Measurements from ENCODE around the gene CBARP.

CBARP gene

DNA sequence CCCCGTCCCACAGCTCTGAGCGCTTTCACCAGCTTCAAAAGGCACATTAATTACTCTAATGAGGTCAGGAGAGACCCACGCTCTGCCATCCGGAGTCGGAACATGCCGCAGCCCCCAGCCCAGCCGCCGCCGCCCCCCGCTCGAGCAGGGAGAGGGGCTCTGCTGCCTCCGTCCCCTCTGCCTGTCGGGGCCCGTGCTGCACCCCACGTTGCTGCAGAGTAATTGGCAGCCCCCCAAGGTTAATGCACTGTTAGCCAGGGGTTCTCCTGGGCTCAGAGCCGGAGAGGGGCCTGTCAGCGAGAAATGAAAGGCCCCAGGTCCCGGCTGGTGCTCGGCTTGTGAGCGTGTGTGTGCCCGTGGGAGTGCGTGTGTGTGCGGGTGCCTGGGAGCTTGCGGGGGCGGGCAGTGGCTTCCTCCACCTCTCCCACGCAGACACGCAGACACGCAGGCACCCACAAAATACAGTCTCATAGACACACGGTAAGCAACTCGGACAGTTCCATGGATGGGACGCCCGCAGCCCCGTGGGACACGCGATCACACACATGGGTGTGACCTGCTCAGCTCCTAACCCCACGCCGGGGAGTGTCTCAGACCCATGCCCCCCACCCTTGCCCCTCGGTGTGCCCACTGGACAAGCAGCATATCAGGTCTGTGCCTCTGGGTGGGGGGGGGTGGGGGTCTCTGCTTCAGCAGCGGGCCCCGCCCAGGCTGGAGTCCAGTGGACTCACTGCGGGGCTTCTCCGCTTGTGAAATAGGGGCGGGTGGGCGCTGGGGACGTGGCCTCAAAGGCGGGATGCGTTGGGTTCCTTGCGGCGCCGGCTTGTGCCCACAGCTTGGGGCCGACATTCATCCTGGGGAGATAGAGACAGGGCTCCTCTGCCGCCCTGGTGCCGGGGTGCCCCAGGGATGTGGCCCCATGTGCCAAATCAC is 43.1 kb upstream of the CBARP start:
- Histone ChIP-seq H3K27me3 (ENCODE audit: control insufficient read depth, insufficient read depth, low read length) (peaks cover 14% of the 10 kb centered on the region), H3K36me3 (ENCODE audit: control insufficient read depth, insufficient read depth, low read length) (peaks cover 4% of the 10 kb centered on the region), H3K9ac (ENCODE audit: low read length) (no peak overlapping the region), H3K4me1 (ENCODE audit: control insufficient read depth, insufficient read depth, low read length) (peaks cover 50% of the 10 kb centered on the region), H3K9me3 (ENCODE audit: control insufficient read depth, low read length) (no peaks in the 10 kb centered on the region), H3K4me3 (ENCODE audit: low read length) (no peak overlapping the region)

DNA sequence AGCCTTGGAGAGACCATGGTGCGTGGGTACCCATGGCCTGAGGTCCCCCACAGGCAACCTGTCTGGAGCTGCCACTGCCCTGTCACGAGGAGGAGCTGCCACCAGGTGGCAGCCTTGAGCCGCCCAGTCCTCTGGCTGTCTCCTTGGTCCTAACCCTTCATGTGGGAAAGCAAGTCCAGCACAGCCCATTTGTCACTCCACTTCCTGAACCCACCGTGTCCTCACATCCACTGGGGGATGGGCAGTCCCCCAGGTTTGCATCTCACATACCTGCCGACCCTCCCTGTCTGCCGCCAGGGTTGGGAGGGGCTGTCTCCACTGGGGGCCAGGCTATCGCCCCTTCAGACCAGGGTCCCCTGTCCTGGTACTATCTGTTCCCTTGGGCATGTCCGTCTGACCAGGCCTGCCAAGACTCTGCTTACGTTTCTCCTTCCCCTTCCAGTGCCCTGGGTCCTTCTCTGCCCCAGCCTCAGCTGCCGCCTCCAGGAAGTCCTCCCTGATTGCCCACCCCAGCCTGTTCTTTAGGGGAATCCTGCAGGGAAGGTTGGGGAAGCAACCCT is 42.1 kb upstream of the CBARP start:
- Histone ChIP-seq H3K9ac (ENCODE audit: low read length) (no peak overlapping the region), H3K4me1 (ENCODE audit: control insufficient read depth, insufficient read depth, low read length) (peaks cover 48% of the 10 kb centered on the region), H3K9me3 (ENCODE audit: control insufficient read depth, low read length) (no peaks in the 10 kb centered on the region), H3K36me3 (ENCODE audit: control insufficient read depth, insufficient read depth, low read length) (peaks cover 4% of the 10 kb centered on the region), H3K4me3 (ENCODE audit: low read length) (no peak overlapping the region), H3K27me3 (ENCODE audit: control insufficient read depth, insufficient read depth, low read length) (peaks cover 7% of the 10 kb centered on the region)

DNA sequence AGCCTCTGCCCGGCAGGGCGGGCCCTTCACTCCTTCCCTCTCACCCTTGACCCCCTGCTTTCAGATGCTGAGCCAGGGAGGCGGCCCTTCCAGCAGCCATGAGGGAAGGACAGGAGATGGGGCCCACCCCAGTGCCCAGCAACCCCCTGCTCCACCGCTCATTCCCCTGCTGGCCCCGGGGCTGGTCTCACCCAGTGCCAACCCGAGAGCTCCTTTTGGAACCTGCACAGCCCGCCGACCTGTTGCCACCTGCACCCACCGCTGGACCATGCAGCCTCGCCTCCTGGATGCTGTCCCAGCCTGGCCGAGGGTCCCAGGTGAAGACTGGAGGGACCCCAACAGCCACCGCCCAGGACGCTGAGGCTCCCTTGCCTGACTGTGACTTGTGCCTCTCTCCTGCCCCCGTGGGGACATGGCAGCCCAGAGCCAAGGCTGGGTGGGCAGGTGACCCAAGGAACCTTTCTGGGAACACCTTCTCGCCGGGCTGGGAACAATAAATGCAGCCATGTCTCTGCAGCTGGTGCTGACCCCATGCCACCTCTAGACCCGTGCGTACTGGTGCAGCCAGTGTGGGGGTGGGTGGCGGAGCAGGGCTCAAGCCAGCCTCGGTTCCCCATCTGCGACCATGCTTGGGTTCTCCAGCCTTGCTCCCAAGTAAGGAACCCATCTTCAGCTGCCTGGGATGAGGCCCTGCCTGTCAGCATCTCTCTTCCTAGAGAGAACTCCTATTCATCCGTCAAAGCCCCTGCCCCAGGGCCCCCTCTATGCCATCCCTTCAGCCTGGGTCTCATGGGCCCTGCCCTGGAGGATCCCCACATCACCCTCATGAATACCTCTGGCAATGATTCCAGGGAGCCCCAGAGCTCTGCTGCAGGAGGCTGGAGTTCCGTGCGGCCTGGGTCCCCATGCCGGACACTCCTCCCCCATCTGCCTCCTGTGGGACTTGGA is 41.2 kb upstream of the CBARP start:
- Histone ChIP-seq H3K36me3 (ENCODE audit: control insufficient read depth, insufficient read depth, low read length) (peaks cover 12% of the 10 kb centered on the region), H3K9me3 (ENCODE audit: control insufficient read depth, low read length) (no peaks in the 10 kb centered on the region), H3K9ac (ENCODE audit: low read length) (no peak overlapping the region)

GRCh38 chr19:1278074-1278473 is 40.3 kb upstream of the CBARP start:
- H3K27me3 ChIP-seq (ENCODE audit: control insufficient read depth, insufficient read depth, low read length) = no peaks in the 10 kb centered on the region
- H3K4me3 ChIP-seq (ENCODE audit: low read length) = no peak overlapping the region
- H3K4me1 ChIP-seq (ENCODE audit: control insufficient read depth, insufficient read depth, low read length) = peaks cover 47% of the 10 kb centered on the region
- no peak overlapping the region for H3K9ac ChIP-seq (ENCODE audit: low read length)
- H3K9me3 ChIP-seq (ENCODE audit: control insufficient read depth, low read length) = no peaks in the 10 kb centered on the region
- peaks cover 21% of the 10 kb centered on the region for H3K36me3 ChIP-seq (ENCODE audit: control insufficient read depth, insufficient read depth, low read length)

More for the DNA sequence above, 41.2 kb upstream of the CBARP start:
- Histone ChIP-seq H3K4me3 (ENCODE audit: low read length) (no peak overlapping the region), H3K27me3 (ENCODE audit: control insufficient read depth, insufficient read depth, low read length) (no peaks in the 10 kb centered on the region), H3K4me1 (ENCODE audit: control insufficient read depth, insufficient read depth, low read length) (peaks cover 48% of the 10 kb centered on the region)

- Histone ChIP-seq H3K36me3 (ENCODE audit: control insufficient read depth, insufficient read depth, low read length) (peaks cover 31% of the 10 kb centered on the region), H3K4me1 (ENCODE audit: control insufficient read depth, insufficient read depth, low read length) (peaks cover 53% of the 10 kb centered on the region), H3K4me3 (ENCODE audit: low read length) (no peak overlapping the region), H3K9me3 (ENCODE audit: control insufficient read depth, low read length) (no peaks in the 10 kb centered on the region), H3K27me3 (ENCODE audit: control insufficient read depth, insufficient read depth, low read length) (no peaks in the 10 kb centered on the region), H3K9ac (ENCODE audit: low read length) (peak overlapping the region; percentile 78)
Observed at GRCh38 chr19:1277061-1277460, 39.3 kb upstream of the CBARP start.

DNA sequence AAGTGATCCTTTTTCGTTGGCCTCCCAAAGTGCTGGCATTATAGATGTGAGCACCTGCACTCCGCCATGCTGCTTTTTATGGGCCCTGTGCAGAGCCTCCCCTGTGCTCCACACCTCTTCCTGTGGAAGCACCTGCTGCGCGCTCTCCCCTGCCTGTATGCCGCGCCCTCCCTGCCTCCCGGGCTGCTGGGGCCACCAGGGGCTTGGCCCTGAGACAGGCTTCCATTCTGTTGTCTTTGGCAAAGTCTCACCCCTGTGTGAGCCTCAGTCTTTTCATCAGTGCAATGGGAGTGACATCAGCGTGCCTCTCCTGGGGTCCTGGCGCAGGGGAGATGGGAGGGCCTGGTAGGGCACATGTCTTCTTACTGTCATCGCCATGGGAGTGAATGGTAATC is 38.8 kb upstream of the CBARP start:
- no peaks in the 10 kb centered on the region for H3K9me3 ChIP-seq (ENCODE audit: control insufficient read depth, low read length)
- H3K36me3 ChIP-seq (ENCODE audit: control insufficient read depth, insufficient read depth, low read length) = peaks cover 36% of the 10 kb centered on the region
- H3K4me1 ChIP-seq (ENCODE audit: control insufficient read depth, insufficient read depth, low read length) = peaks cover 58% of the 10 kb centered on the region
- H3K9ac ChIP-seq (ENCODE audit: low read length) = peak overlapping the region; percentile 78
- no peak overlapping the region for H3K4me3 ChIP-seq (ENCODE audit: low read length)
- no peaks in the 10 kb centered on the region for H3K27me3 ChIP-seq (ENCODE audit: control insufficient read depth, insufficient read depth, low read length)

DNA sequence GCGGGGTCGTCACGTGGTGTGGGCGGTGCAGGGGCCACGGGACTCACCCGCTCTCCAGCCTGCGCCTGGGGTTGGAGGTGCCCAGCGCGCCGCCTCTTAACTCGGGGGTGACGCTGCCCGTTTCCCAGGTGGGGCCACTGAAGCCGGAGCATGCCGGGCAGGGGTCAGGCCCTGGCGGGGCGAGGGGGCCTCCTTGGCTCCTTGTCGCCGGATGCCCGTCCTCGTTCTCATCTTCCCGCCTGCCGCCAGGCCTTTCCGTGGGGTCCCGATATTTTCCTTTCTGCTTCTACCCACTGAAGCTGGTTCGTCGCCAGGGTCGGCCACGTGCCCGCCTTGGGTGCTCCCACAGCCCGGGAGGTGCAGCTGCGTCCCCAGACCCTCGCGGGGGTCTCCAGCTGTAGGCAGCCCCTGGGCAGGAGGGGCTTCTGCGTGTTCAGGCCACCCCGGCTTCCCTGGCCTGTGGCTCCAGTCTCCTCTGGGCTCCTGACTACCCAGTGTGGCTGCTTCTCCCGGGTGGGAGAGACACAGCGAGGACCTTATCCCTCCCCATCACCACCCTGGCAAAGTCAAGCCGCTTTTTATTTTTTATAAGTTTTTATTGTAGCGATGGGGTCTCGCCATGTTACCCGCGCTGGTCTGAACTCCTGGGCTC is 38.3 kb upstream of the CBARP start:
- no peaks in the 10 kb centered on the region for H3K9me3 ChIP-seq (ENCODE audit: control insufficient read depth, low read length)
- H3K9ac ChIP-seq (ENCODE audit: low read length) = peak overlapping the region; percentile 78
- peaks cover 63% of the 10 kb centered on the region for H3K4me1 ChIP-seq (ENCODE audit: control insufficient read depth, insufficient read depth, low read length)
- H3K27me3 ChIP-seq (ENCODE audit: control insufficient read depth, insufficient read depth, low read length) = no peaks in the 10 kb centered on the region
- H3K4me3 ChIP-seq (ENCODE audit: low read length) = peak overlapping the region; percentile 36
- H3K36me3 ChIP-seq (ENCODE audit: control insufficient read depth, insufficient read depth, low read length) = peaks cover 41% of the 10 kb centered on the region

DNA sequence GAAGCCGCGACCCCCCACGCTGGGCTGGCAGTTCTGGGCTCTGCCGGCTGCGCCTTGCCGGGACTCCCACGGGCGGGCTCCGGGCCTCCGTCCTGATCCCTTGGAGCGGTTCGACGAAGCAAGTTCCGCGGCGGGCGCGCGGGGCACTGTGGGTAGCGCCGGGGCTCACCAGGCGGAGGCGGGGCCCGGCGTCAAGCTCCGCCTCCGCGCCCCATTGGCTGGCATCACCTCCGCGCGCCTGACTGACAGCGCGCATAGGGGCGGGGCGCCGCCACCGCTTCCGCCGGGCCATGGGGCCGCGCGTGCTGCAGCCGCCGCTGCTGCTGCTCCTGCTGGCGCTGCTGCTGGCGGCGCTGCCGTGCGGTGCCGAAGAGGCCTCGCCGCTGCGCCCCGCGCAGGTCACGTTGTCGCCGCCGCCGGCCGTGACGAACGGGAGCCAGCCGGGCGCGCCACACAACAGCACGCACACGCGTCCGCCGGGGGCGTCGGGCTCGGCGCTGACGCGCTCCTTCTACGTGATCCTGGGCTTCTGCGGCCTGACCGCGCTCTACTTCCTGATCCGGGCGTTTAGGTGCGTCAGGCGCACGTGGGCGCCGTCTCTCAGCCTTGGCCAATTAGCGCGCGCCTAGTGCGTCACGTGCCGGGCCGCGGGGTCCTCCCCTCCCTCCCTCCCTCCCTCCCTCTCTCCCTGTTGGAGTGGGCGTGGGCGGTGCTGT is 37.6 kb upstream of the CBARP start, which contains the start of gene FAM174C:
TSS of gene FAM174C (plus strand) at position 271 of the 716 bp plus-strand sequence. CDS start at position 291, 20 bp downstream.
- Histone ChIP-seq H3K27me3 (ENCODE audit: control insufficient read depth, insufficient read depth, low read length) (no peaks in the 10 kb centered on the region), H3K36me3 (ENCODE audit: control insufficient read depth, insufficient read depth, low read length) (peaks cover 44% of the 10 kb centered on the region), H3K9ac (ENCODE audit: low read length) (peak within 1 kb of the TSS; percentile 78), H3K9me3 (ENCODE audit: control insufficient read depth, low read length) (no peaks in the 10 kb centered on the region), H3K4me1 (ENCODE audit: control insufficient read depth, insufficient read depth, low read length) (peaks cover 70% of the 10 kb centered on the region), H3K4me3 (ENCODE audit: low read length) (peak within 1 kb of the TSS; percentile 36)

DNA sequence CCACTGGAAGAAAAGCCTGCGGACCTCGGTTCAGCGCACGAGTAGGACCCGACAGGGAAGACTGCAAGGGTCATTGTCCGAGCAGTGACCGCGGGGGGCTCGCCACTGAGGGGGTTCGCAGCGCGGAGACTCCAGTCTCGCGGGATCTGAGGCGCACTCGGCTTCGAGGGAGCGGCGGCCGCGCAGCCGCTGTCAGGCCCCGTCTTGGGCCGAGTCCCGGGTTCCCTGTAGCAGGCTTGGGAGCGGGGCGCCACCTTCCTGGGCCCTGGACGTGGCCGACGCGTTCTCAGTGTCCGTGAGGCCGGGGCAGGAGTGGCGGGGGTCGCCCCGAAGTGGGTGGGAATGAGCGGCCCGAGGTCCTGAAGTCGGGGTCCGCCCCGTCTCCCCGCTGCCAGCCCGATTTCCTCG is 37.1 kb upstream of the CBARP start:
- peak overlapping the region; percentile 78 for H3K9ac ChIP-seq (ENCODE audit: low read length)
- H3K36me3 ChIP-seq (ENCODE audit: control insufficient read depth, insufficient read depth, low read length) = peaks cover 44% of the 10 kb centered on the region
- H3K27me3 ChIP-seq (ENCODE audit: control insufficient read depth, insufficient read depth, low read length) = no peaks in the 10 kb centered on the region
- peaks cover 71% of the 10 kb centered on the region for H3K4me1 ChIP-seq (ENCODE audit: control insufficient read depth, insufficient read depth, low read length)
- H3K4me3 ChIP-seq (ENCODE audit: low read length) = peak overlapping the region; percentile 14
- no peaks in the 10 kb centered on the region for H3K9me3 ChIP-seq (ENCODE audit: control insufficient read depth, low read length)

DNA sequence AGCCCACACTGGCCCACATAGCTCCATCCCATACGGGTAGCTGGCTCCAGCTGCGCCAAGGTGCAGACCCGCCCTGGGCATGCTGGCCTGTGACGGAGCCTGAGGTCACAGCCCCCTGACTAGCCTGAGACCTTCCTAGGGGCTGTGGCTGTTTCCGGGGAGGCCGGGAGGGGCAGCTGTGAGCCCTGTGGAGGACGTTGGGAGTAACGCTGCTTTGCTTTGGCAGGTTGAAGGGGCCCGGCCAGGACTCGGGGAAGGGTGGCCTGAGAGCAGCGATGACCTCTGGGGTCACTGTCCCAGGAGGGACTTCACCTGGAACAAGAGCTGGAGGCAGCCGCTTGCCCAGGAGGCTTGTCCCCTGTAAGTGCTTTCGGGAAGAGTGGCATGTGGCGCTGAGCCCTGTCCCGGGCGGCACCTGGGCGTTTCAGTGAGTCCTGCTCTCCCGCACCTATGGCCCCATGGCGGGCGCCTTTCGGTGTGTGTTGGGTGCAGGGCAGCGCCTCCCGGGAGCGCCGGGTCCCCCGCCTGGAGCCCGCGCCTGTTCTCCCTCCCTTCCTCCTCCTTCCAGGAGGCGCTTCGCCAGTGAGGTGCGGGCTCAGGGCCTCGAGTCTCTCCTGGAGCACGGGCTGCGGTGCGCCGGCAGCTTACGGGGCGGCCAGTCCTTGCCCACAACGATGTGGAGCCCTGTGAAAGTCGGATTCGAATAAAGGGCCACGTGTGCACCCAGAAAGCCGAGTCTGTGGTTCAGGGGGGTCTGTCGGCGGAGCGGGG is 36.5 kb upstream of the CBARP start:
- no peaks in the 10 kb centered on the region for H3K9me3 ChIP-seq (ENCODE audit: control insufficient read depth, low read length)
- H3K4me1 ChIP-seq (ENCODE audit: control insufficient read depth, insufficient read depth, low read length) = peaks cover 67% of the 10 kb centered on the region
- H3K9ac ChIP-seq (ENCODE audit: low read length) = peak overlapping the region; percentile 78
- no peak overlapping the region for H3K4me3 ChIP-seq (ENCODE audit: low read length)
- H3K36me3 ChIP-seq (ENCODE audit: control insufficient read depth, insufficient read depth, low read length) = peaks cover 44% of the 10 kb centered on the region
- no peaks in the 10 kb centered on the region for H3K27me3 ChIP-seq (ENCODE audit: control insufficient read depth, insufficient read depth, low read length)

Data from mucosa of stomach (tissue), 1 donor.